A673 (cell line): ENCODE results near the gene SDCCAG8. TPM values are rescaled to one million over a fixed set of nuclear protein-coding genes. Genes with fewer than 3 reads are reported as not detected.

ENCODE experiments used
- BruUV-seq: library from RNA; stranded (reverse); fragments of 400-500 nt; replicated peaks from 2 replicates; lab custom pipeline; 2021; lab: Mats Ljungman, UMichigan
- CTCF ChIA-PET: fragments of 300-600 bp; sonication (Branson Sonifier 250); formaldehyde crosslinking; loops from one replicate; lab custom pipeline; 2022; ENCODE audit warnings: antibody characterized with exemption; lab: Charles Lee
- POLR2A ChIA-PET: fragments of 300-600 bp; sonication (Branson Sonifier 250); formaldehyde crosslinking; loops from one replicate; lab custom pipeline; 2022; ENCODE audit warnings: antibody characterized with exemption; ENCODE audit not compliant: low non-redundant PET; lab: Charles Lee
- DNase-seq: peaks from one replicate; pipeline ENCODE4 v3.0.0-alpha.2; 2015; ENCODE audit warnings: low spot score
- H3K27ac ChIP-seq: fragments of 200-600 bp; sonication (generic); 2 replicates; pipeline ENCODE4 v1.5.1; 2016; ENCODE audit warnings: mixed run types, low read depth, mild to moderate bottlenecking, mixed read lengths, antibody characterized with exemption, low read length; ENCODE audit not compliant: poor library complexity, severe bottlenecking
- H3K27me3 ChIP-seq: fragments of 200-600 bp; sonication (generic); replicated peaks from 2 replicates; pipeline ENCODE4 v1.6.1; 2017; ENCODE audit warnings: mixed run types, low read depth, mild to moderate bottlenecking, mixed read lengths, antibody characterized with exemption, low read length; ENCODE audit not compliant: insufficient read depth, poor library complexity
- H3K36me3 ChIP-seq: fragments of 200-600 bp; sonication (generic); 2 replicates; pipeline ENCODE4 v1.6.1; 2016; ENCODE audit warnings: mixed run types, mild to moderate bottlenecking, mixed read lengths, antibody characterized with exemption, low read length; ENCODE audit not compliant: insufficient read depth, poor library complexity, severe bottlenecking
- H3K4me1 ChIP-seq: fragments of 200-600 bp; sonication (generic); 2 replicates; pipeline ENCODE4 v1.6.1; 2017; ENCODE audit warnings: mixed run types, mild to moderate bottlenecking, mixed read lengths, antibody characterized with exemption, low read length; ENCODE audit not compliant: insufficient read depth, poor library complexity, severe bottlenecking
- H3K4me3 ChIP-seq: fragments of 200-600 bp; sonication (generic); 2 replicates; pipeline ENCODE4 v1.5.1; 2016; ENCODE audit warnings: low read depth, mixed run types, mild to moderate bottlenecking, mixed read lengths, low read length; ENCODE audit not compliant: poor library complexity, severe bottlenecking
- H3K9me3 ChIP-seq: fragments of 200-600 bp; sonication (generic); 2 replicates; pipeline ENCODE4 v1.6.1; 2016; ENCODE audit warnings: mixed run types, low read depth, mild to moderate bottlenecking, mixed read lengths, antibody characterized with exemption, low read length; ENCODE audit not compliant: poor library complexity, severe bottlenecking
- CTCF ChIP-seq: fragments of 300-800, 200-600 bp; sonication (generic); conservative IDR thresholded peaks from 2 replicates; pipeline ENCODE4 v1.5.1; 2017; ENCODE audit warnings: low read depth, mild to moderate bottlenecking, antibody characterized with exemption, low read length, moderate library complexity, mixed read lengths
- EZH2 ChIP-seq: fragments of 200-600 bp; sonication (generic); IDR thresholded peaks from 2 replicates; pipeline ENCODE4 v1.6.1; 2017; ENCODE audit warnings: borderline replicate concordance, low read depth, mild to moderate bottlenecking, mixed read lengths, antibody characterized with exemption, low read length; ENCODE audit not compliant: poor library complexity, severe bottlenecking
- intact Hi-C: fragments of 100-400 bp; cut with micrococcal nuclease; formaldehyde crosslinking; loops from one replicate; pipeline ENCODE4 v1.10.0; 2022; ENCODE audit not compliant: unreplicated experiment
- total RNA-seq: library from RNA; stranded (reverse); gene quantifications from 2 replicates; pipeline ENCODE4 v1.2.3, GENCODE V29; 2021

Gene SDCCAG8
- total RNA-seq, 1 experiment from 2014 or later = 9.1 TPM

- intact Hi-C loops = no loop called here
- Histone ChIP-seq H3K4me3 (no peak overlapping the region), H3K27ac (no peak overlapping the region), H3K36me3 (no peaks in the 10 kb centered on the region), H3K4me1 (no peaks in the 10 kb centered on the region), H3K9me3 (no peaks in the 10 kb centered on the region), H3K27me3 (no peaks in the 10 kb centered on the region)
- no peak for DNase-seq
- ChIA-PET POLR2A (no interaction called here), CTCF (no interaction called here)
- TF ChIP-seq EZH2 = no peak
- TF ChIP-seq CTCF = no peak
- no TSS peak for BruUV-seq
Measured at GRCh38 chr1:243525085-243525487, 269.2 kb downstream of the SDCCAG8 start.

GRCh38 chr1:243526180-243526579, 270.3 kb downstream of the SDCCAG8 start:
- no peaks in the 10 kb centered on the region for H3K27me3 ChIP-seq
- no peak overlapping the region for H3K4me3 ChIP-seq
- H3K36me3 ChIP-seq = no peaks in the 10 kb centered on the region
- no peak for TF ChIP-seq CTCF
- TF ChIP-seq EZH2 = no peak
- CTCF ChIA-PET = no interaction called here
- intact Hi-C loops = no loop called here
- no TSS peak for BruUV-seq
- POLR2A ChIA-PET = interaction anchor here (0.6 kb wide), 1 partner anchor 31 kb away, joined by 4 read pairs; no protein-coding TSS in a partner anchor
- H3K27ac ChIP-seq = no peak overlapping the region
- no peaks in the 10 kb centered on the region for H3K9me3 ChIP-seq
- H3K4me1 ChIP-seq = no peaks in the 10 kb centered on the region
- no peak for DNase-seq

GRCh38 chr1:243528459-243529121, 272.7 kb downstream of the SDCCAG8 start:
- Histone ChIP-seq H3K4me1 (no peaks in the 10 kb centered on the region), H3K27ac (no peak overlapping the region), H3K27me3 (no peaks in the 10 kb centered on the region), H3K9me3 (no peaks in the 10 kb centered on the region), H3K36me3 (no peaks in the 10 kb centered on the region), H3K4me3 (no peak overlapping the region)
- ChIA-PET CTCF (no interaction called here), POLR2A (no interaction called here)
- DNase-seq = no peak
- no TSS peak for BruUV-seq
- intact Hi-C loops = no loop called here
- no peak for TF ChIP-seq EZH2

GRCh38 chr1:243529512-243529911, 273.7 kb downstream of the SDCCAG8 start:
- no peaks in the 10 kb centered on the region for H3K36me3 ChIP-seq
- CTCF ChIA-PET = no interaction called here
- BruUV-seq = no TSS peak
- no peak for TF ChIP-seq EZH2
- no peak for TF ChIP-seq CTCF
- POLR2A ChIA-PET = no interaction called here
- intact Hi-C loops = no loop called here
- H3K4me3 ChIP-seq = no peak overlapping the region
- no peaks in the 10 kb centered on the region for H3K9me3 ChIP-seq
- H3K4me1 ChIP-seq = no peaks in the 10 kb centered on the region
- no peak overlapping the region for H3K27ac ChIP-seq
- H3K27me3 ChIP-seq = no peaks in the 10 kb centered on the region
- DNase-seq = no peak
